Fibroblast of villous mesenchyme (primary cell): ENCODE results near the gene POLE. TPM values are rescaled to one million over a fixed set of nuclear protein-coding genes. Genes with fewer than 3 reads are reported as not detected.

Source experiments
- DNase-seq: peaks from one replicate; pipeline ENCODE4 v3.0.0-alpha.2; 2010; ENCODE audit warnings: low read depth
- H3K4me3 ChIP-seq: 2 replicates; pipeline ENCODE4 v1.5.1; 2011; ENCODE audit warnings: low read depth, mild to moderate bottlenecking, low read length
- total RNA-seq: library from RNA; depleted of rRNA; stranded (reverse); fragments of >200 nt; gene quantifications from 2 replicates; pipeline ENCODE4 v1.2.3, GENCODE V29; 2012
- TF ChIP-seq, protein P1 (sequence below): IDR thresholded peaks from 2 replicates; pipeline ENCODE4 v1.5.1; 2012; ENCODE audit warnings: low read depth, mild to moderate bottlenecking, low read length; ENCODE audit not compliant: insufficient read depth

POLE gene
- total RNA-seq, 1 donor, result 26.3 TPM

DNA sequence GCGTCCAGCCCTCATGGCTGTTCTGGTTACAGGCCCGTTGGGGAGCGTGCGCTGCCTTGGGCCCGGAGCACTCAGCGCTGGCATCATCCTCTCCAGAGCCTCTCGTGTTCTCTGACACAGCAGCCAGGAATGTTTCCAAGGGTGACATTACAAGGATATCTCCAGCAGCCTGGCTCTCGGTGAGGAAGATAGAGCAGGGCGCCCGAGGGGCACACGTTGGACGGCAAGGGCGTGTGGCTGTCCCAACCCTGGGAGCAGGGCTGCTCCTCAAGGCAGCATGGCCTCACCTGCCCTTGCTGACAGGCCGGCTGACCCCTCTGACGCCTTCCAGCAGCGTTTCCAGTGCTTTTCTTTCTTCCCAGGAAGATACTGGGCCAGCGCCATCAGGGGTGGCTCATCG lies 91.1 kb downstream of the POLE start:
- no peak overlapping the region for H3K4me3 ChIP-seq
- TF ChIP-seq, protein P1, sequence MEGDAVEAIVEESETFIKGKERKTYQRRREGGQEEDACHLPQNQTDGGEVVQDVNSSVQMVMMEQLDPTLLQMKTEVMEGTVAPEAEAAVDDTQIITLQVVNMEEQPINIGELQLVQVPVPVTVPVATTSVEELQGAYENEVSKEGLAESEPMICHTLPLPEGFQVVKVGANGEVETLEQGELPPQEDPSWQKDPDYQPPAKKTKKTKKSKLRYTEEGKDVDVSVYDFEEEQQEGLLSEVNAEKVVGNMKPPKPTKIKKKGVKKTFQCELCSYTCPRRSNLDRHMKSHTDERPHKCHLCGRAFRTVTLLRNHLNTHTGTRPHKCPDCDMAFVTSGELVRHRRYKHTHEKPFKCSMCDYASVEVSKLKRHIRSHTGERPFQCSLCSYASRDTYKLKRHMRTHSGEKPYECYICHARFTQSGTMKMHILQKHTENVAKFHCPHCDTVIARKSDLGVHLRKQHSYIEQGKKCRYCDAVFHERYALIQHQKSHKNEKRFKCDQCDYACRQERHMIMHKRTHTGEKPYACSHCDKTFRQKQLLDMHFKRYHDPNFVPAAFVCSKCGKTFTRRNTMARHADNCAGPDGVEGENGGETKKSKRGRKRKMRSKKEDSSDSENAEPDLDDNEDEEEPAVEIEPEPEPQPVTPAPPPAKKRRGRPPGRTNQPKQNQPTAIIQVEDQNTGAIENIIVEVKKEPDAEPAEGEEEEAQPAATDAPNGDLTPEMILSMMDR, result no peak
- peak; percentile 56 for DNase-seq

DNA sequence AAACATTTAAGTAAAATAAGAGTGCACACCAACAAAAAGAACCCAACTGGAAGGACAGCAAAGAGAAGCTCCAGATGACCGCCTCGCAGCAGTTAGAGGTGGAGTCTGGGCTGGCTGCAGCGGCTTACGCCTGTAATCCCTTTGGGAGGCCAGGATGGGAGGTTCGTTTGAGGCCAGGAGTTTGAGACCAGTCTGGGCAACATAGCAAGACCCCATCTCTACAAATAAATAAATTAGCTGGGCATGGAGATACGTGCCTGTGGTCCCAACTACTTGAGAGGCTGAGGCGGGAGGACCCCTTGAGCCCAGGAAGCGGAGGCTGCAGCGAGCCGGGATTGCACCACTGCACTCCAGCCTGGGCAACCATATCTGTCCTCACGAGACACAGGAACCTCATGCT lies 92.0 kb downstream of the POLE start:
- TF ChIP-seq, protein P1, result no peak

DNA sequence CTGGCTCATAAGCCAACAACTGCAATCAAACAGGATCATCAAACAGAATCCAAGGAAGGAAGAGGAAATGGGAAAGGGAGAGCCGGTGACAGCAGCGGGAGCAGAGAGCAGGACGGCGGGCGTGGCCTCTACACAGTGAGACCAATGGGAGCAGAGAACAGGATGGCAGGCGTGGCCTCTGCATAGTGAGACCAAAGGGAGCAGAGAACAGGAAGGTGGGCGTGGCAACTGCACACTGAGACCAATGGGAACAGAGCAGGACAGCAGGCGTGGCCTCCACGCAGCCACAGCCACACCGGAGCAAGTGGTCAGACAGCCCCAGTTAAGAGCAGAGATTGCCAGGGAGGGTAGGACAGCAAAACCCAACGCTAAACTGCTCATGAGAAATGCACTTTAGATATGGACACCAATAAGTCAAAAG lies 93.2 kb downstream of the POLE start:
- no peak overlapping the region for H3K4me3 ChIP-seq
- TF ChIP-seq, protein P1, result no peak
- peak; percentile 77 for DNase-seq

More for the DNA sequence above, 92.0 kb downstream of the POLE start:
- H3K4me3 ChIP-seq, result no peak overlapping the region
- no peak for DNase-seq

DNA sequence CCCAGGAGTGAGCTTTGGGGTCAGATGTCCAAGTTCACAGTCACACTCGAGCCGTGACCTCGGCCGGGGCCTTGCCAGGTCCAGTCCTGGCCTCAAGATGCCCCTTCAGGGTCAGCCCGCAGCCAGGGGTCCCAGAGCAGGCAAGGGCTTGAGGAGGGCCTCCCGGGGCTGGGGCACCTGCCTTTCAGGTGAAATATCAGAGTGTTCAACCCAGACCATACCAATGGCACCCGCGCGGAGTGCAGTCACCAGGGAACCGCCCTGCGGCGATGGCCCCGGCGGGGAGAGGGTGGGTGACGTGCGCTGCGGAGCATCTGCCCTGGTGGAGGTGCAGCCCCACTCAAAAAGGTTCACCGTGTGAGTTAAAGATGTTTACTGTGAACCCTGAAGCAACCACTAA lies 93.6 kb downstream of the POLE start:
- TF ChIP-seq, protein P1, result no peak
- H3K4me3 ChIP-seq, result no peak overlapping the region
- no peak for DNase-seq

DNA sequence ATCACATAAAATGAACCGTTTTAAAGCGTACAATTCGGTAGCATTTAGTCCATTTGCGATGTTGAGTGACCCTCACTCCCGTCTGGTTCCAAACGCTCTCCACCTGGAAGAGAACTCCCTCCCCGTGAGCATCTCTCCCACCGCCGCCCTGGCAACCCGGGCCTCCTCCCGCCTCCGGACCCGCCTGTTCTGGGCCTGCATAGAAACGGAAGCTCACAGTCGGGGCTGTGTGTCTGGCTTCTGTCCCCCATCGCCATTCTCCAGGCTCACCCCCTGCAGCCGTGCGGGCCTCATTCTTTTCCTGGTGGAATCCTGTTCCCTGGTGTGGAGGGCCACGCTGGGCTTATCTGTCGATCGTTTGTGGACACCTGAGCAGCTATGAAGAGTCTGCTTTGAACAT lies 94.1 kb downstream of the POLE start:
- TF ChIP-seq, protein P1, result no peak
- H3K4me3 ChIP-seq, result no peak overlapping the region

DNA sequence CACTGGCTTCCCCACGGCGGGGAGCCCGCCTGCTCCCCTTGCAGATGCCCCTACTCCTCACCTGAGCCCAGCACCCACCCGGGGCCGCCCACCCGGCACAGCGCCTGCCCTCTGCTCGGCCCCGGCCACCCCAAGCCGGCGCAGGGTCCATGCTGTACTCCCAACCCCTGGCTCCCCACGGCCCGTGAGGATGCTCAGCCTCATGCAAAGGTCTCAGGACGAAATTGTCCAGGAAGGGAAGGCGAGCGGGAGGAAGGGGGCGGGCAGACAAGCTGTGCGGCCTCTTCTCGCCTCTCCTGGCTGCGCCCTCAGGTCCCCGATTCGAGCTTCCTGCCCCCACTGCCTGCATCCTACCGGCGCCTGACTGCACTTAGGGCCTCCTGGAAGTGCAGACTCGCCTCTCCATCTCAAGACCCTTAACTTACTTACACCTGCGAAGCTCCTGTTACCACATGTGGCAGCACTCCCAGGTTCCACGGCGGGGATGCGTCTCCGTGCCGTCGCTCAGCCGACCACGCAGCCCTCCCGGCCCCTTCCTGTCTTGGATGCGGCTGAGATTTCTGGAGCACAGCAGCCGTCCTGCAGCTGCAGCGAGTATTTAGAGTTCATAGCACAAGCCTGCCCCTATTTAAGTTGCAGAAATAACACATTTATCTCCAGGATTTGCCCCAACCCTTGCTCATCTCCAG lies 94.7 kb downstream of the POLE start:
- TF ChIP-seq, protein P1, result no peak
- H3K4me3 ChIP-seq, result no peak overlapping the region
- DNase-seq, result no peak

More for the DNA sequence above, 94.1 kb downstream of the POLE start:
- no peak for DNase-seq
